Activated CD4-positive, alpha-beta memory T cell treated with anti-CD3 and anti-CD28 coated beads, Interleukin-2, amount 10 ng/mL, durations not matched to agents 7 days and 5 days (primary cell): ENCODE measurements around the gene IFRD2. TPM values are rescaled to one million over a fixed set of nuclear protein-coding genes. Genes with fewer than 3 reads are reported as not detected.
"Not testable (repeated sequence)": the region's sequence is repeated elsewhere in the genome, so short reads cannot be mapped to it uniquely, and the experiment has no call there.

Experiments used
- CTCF ChIA-PET: fragments of 350-600 bp; sonication (Branson Sonifier 250); formaldehyde crosslinking; loops from one replicate; lab custom pipeline; 2021; ENCODE audit warnings: antibody characterized with exemption, inconsistent platforms; lab: Charles Lee
- POLR2A ChIA-PET: fragments of 350-600 bp; sonication (Branson Sonifier 250); formaldehyde crosslinking; loops from one replicate; lab custom pipeline; 2021; ENCODE audit warnings: antibody characterized with exemption; lab: Charles Lee
- DNase-seq: peaks from one replicate; pipeline ENCODE4 v3.0.0-alpha.2; 2020
- H3K27ac Mint-ChIP-seq: one replicate; pipeline ENCODE4 v1.8.0; 2021; ENCODE audit warnings: mild to moderate bottlenecking, mixed read lengths
- H3K27me3 Mint-ChIP-seq: one replicate; pipeline ENCODE4 v1.8.0; 2021; ENCODE audit warnings: mixed read lengths
- H3K36me3 Mint-ChIP-seq: one replicate; pipeline ENCODE4 v1.8.0; 2021; ENCODE audit warnings: low read depth, mixed read lengths
- H3K4me1 Mint-ChIP-seq: one replicate; pipeline ENCODE4 v1.8.0; 2021; ENCODE audit warnings: mixed read lengths
- H3K4me3 Mint-ChIP-seq: one replicate; pipeline ENCODE4 v1.8.0; 2021; ENCODE audit warnings: mild to moderate bottlenecking, mixed read lengths
- H3K9me3 Mint-ChIP-seq: one replicate; pipeline ENCODE4 v1.8.0; 2021; ENCODE audit warnings: mixed read lengths
- total RNA-seq, 2 experiments: library from RNA; stranded (reverse); gene quantifications; one replicate each; pipeline ENCODE4 v1.2.3, GENCODE V29; 2021

IFRD2 gene
- total RNA-seq, 2 experiments from 2014 or later = 40.6 to 45.0 TPM

GRCh38 chr3:50268276-50268675 lies 24.0 kb downstream of the IFRD2 start:
- CTCF ChIA-PET = no interaction called here

GRCh38 chr3:50267280-50267913 lies 24.8 kb downstream of the IFRD2 start:
- no peak for DNase-seq
- no peak overlapping the region for H3K27ac Mint-ChIP-seq
- no peak overlapping the region for H3K4me3 Mint-ChIP-seq
- no peaks in the 10 kb centered on the region for H3K36me3 Mint-ChIP-seq
- CTCF ChIA-PET = interaction anchor here (1.2 to 1.7 kb wide), 3 partner anchors 11 to 73 kb away, joined by 3 to 7 read pairs (median 4); no protein-coding TSS in a partner anchor
- peaks cover 21% of the 10 kb centered on the region for H3K27me3 Mint-ChIP-seq
- POLR2A ChIA-PET = interaction anchor here (1.1 to 2.1 kb wide), 3 partner anchors 20 to 31 kb away, joined by 3 to 9 read pairs (median 6); partner anchors contain the start of gene GNAI2
- peaks cover 7% of the 10 kb centered on the region for H3K4me1 Mint-ChIP-seq
- no peaks in the 10 kb centered on the region for H3K9me3 Mint-ChIP-seq

More at GRCh38 chr3:50268276-50268675, 24.0 kb downstream of the IFRD2 start:
- Mint-ChIP-seq H3K9me3 (no peaks in the 10 kb centered on the region), H3K27ac (no peak overlapping the region), H3K4me3 (no peak overlapping the region), H3K36me3 (no peaks in the 10 kb centered on the region), H3K4me1 (peaks cover 13% of the 10 kb centered on the region), H3K27me3 (peaks cover 26% of the 10 kb centered on the region)
- DNase-seq = no peak
- POLR2A ChIA-PET = interaction anchor here (2.1 kb wide), 1 partner anchor 32 kb away, joined by 9 read pairs; the partner anchor contains the start of gene GNAI2

- H3K27ac Mint-ChIP-seq = no peak overlapping the region
- no peak overlapping the region for H3K4me3 Mint-ChIP-seq
- DNase-seq = no peak
- H3K27me3 Mint-ChIP-seq = peaks cover 21% of the 10 kb centered on the region
- no peaks in the 10 kb centered on the region for H3K36me3 Mint-ChIP-seq
- ChIA-PET CTCF (interaction anchor here (0.9 to 1.7 kb wide), 5 partner anchors 11 to 72 kb away, joined by 3 to 7 read pairs (median 4); no protein-coding TSS in a partner anchor), POLR2A (interaction anchor here (1.1 to 2.1 kb wide), 3 partner anchors 20 to 30 kb away, joined by 3 to 9 read pairs (median 6); partner anchors contain the start of gene GNAI2)
- no peaks in the 10 kb centered on the region for H3K9me3 Mint-ChIP-seq
- peaks cover 5% of the 10 kb centered on the region for H3K4me1 Mint-ChIP-seq
Measured at GRCh38 chr3:50266836-50267235, 25.4 kb downstream of the IFRD2 start.

GRCh38 chr3:50266017-50266416 lies 26.2 kb downstream of the IFRD2 start:
- Mint-ChIP-seq H3K9me3 (no peaks in the 10 kb centered on the region), H3K36me3 (no peaks in the 10 kb centered on the region), H3K4me1 (no peaks in the 10 kb centered on the region), H3K27ac (no peak overlapping the region), H3K4me3 (no peak overlapping the region), H3K27me3 (peaks cover 21% of the 10 kb centered on the region)
- DNase-seq = no peak
- CTCF ChIA-PET = interaction anchor here (0.8 to 1.7 kb wide), 4 partner anchors 19 to 147 kb away, joined by 3 to 7 read pairs (median 4); no protein-coding TSS in a partner anchor
- POLR2A ChIA-PET = interaction anchor here (1.9 to 2.1 kb wide), 3 partner anchors 19 to 72 kb away, joined by 4 to 9 read pairs (median 6); partner anchors contain the start of gene GNAI2

GRCh38 chr3:50265571-50265970 lies 26.7 kb downstream of the IFRD2 start:
- H3K4me1 Mint-ChIP-seq = peaks cover under 1% of the 10 kb centered on the region
- no peaks in the 10 kb centered on the region for H3K36me3 Mint-ChIP-seq
- CTCF ChIA-PET = interaction anchor here (0.8 to 1.7 kb wide), 3 partner anchors 19 to 146 kb away, joined by 4 to 7 read pairs (median 4); no protein-coding TSS in a partner anchor
- DNase-seq = no peak
- peaks cover 21% of the 10 kb centered on the region for H3K27me3 Mint-ChIP-seq
- H3K4me3 Mint-ChIP-seq = no peak overlapping the region
- POLR2A ChIA-PET = interaction anchor here (1.9 kb wide), 2 partner anchors 18 to 71 kb away, joined by 4 to 6 read pairs; no protein-coding TSS in a partner anchor
- no peak overlapping the region for H3K27ac Mint-ChIP-seq
- H3K9me3 Mint-ChIP-seq = no peaks in the 10 kb centered on the region

GRCh38 chr3:50264964-50265485 lies 27.2 kb downstream of the IFRD2 start:
- Mint-ChIP-seq H3K36me3 (no peaks in the 10 kb centered on the region), H3K27ac (no peak overlapping the region), H3K4me1 (peaks cover 3% of the 10 kb centered on the region), H3K4me3 (no peak overlapping the region), H3K27me3 (peaks cover 21% of the 10 kb centered on the region), H3K9me3 (no peaks in the 10 kb centered on the region)
- no peak for DNase-seq
- CTCF ChIA-PET = interaction anchor here (2.1 kb wide), 1 partner anchor 38 kb away, joined by 12 read pairs; no protein-coding TSS in a partner anchor
- POLR2A ChIA-PET = interaction anchor here (1.4 to 1.9 kb wide), 3 partner anchors 18 to 71 kb away, joined by 3 to 4 read pairs (median 4); no protein-coding TSS in a partner anchor

- CTCF ChIA-PET = interaction anchor here (1.2 to 2.1 kb wide), 3 partner anchors 15 to 37 kb away, joined by 6 to 12 read pairs (median 9); no protein-coding TSS in a partner anchor
- DNase-seq = no peak
- Mint-ChIP-seq H3K27me3 (peaks cover 21% of the 10 kb centered on the region), H3K27ac (no peak overlapping the region), H3K4me1 (peaks cover 7% of the 10 kb centered on the region), H3K36me3 (peaks cover 4% of the 10 kb centered on the region), H3K4me3 (no peak overlapping the region), H3K9me3 (no peaks in the 10 kb centered on the region)
- POLR2A ChIA-PET = interaction anchor here (0.7 to 1.9 kb wide), 6 partner anchors 9 to 70 kb away, joined by 3 to 4 read pairs (median 4); no protein-coding TSS in a partner anchor
Measured at GRCh38 chr3:50264383-50264963, 27.8 kb downstream of the IFRD2 start.

GRCh38 chr3:50263478-50264382 lies 28.5 kb downstream of the IFRD2 start:
- CTCF ChIA-PET = interaction anchor here (0.7 to 2.1 kb wide), 7 partner anchors 15 to 591 kb away, joined by 3 to 12 read pairs (median 4); no protein-coding TSS in a partner anchor
- POLR2A ChIA-PET = interaction anchor here (0.7 to 1.9 kb wide), 7 partner anchors 8 to 69 kb away, joined by 3 to 4 read pairs (median 4); no protein-coding TSS in a partner anchor

GRCh38 chr3:50262778-50263177 lies 29.5 kb downstream of the IFRD2 start:
- H3K4me1 Mint-ChIP-seq = peaks cover 8% of the 10 kb centered on the region
- H3K27ac Mint-ChIP-seq = no peak overlapping the region
- H3K27me3 Mint-ChIP-seq = peaks cover 10% of the 10 kb centered on the region
- CTCF ChIA-PET = interaction anchor here (0.7 to 2.1 kb wide), 6 partner anchors 14 to 591 kb away, joined by 3 to 12 read pairs (median 4); no protein-coding TSS in a partner anchor
- H3K4me3 Mint-ChIP-seq = no peak overlapping the region
- DNase-seq = no peak
- H3K9me3 Mint-ChIP-seq = no peaks in the 10 kb centered on the region
- peaks cover 21% of the 10 kb centered on the region for H3K36me3 Mint-ChIP-seq
- POLR2A ChIA-PET = interaction anchor here (0.9 kb wide), 1 partner anchor 16 kb away, joined by 4 read pairs; no protein-coding TSS in a partner anchor

More at GRCh38 chr3:50263478-50264382, 28.5 kb downstream of the IFRD2 start:
- H3K4me3 Mint-ChIP-seq = no peak overlapping the region
- H3K36me3 Mint-ChIP-seq = peaks cover 12% of the 10 kb centered on the region
- peaks cover 20% of the 10 kb centered on the region for H3K27me3 Mint-ChIP-seq
- peaks cover 8% of the 10 kb centered on the region for H3K4me1 Mint-ChIP-seq
- H3K9me3 Mint-ChIP-seq = no peaks in the 10 kb centered on the region
- no peak overlapping the region for H3K27ac Mint-ChIP-seq
- no peak for DNase-seq

GRCh38 chr3:50262200-50262599 lies 30.0 kb downstream of the IFRD2 start:
- H3K27me3 Mint-ChIP-seq, H3K4me3 Mint-ChIP-seq, DNase-seq, POLR2A ChIA-PET, H3K27ac Mint-ChIP-seq, H3K9me3 Mint-ChIP-seq: not testable (repeated sequence)
- CTCF ChIA-PET = interaction anchor here (1.2 to 1.3 kb wide), 2 partner anchors 16 kb away, joined by 4 to 5 read pairs; no protein-coding TSS in a partner anchor
- H3K4me1 Mint-ChIP-seq = peaks cover 10% of the 10 kb centered on the region
- peaks cover 27% of the 10 kb centered on the region for H3K36me3 Mint-ChIP-seq

- DNase-seq = no peak
- H3K36me3 Mint-ChIP-seq = peaks cover 34% of the 10 kb centered on the region
- peaks cover 6% of the 10 kb centered on the region for H3K27me3 Mint-ChIP-seq
- H3K9me3 Mint-ChIP-seq = no peaks in the 10 kb centered on the region
- no peak overlapping the region for H3K4me3 Mint-ChIP-seq
- POLR2A ChIA-PET = interaction anchor here (0.8 kb wide), 2 partner anchors 32 to 44 kb away, joined by 3 read pairs; no protein-coding TSS in a partner anchor
- H3K27ac Mint-ChIP-seq = no peak overlapping the region
- H3K4me1 Mint-ChIP-seq = peaks cover 12% of the 10 kb centered on the region
- CTCF ChIA-PET = interaction anchor here (1.3 to 1.5 kb wide), 2 partner anchors 10 to 15 kb away, joined by 5 to 8 read pairs; no protein-coding TSS in a partner anchor
Measured at GRCh38 chr3:50261505-50261904, 30.7 kb downstream of the IFRD2 start.
